ENCODE data around the gene TRIM10.

DNA sequence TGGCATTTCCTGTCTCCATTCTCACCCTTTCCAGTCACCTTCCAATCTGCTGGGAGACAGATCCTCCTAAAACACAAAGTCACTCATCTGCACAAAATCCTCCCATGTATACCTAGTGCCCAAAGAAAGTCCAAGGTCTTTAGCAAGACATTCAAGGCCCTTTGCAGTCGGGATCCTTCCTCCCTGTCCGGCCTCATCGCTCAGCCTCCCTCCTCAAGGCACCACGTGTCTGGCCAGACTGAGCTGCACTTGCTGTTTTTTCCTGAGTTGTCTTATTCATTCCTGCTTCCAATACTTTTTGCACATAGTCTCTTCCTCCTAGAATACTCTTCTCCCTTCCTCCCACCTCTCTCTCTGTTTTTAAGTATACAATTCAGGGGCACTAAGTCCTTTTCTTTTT, 3.7 kb upstream of the TRIM10 start:
- TF ChIP-seq, protein P1, sequence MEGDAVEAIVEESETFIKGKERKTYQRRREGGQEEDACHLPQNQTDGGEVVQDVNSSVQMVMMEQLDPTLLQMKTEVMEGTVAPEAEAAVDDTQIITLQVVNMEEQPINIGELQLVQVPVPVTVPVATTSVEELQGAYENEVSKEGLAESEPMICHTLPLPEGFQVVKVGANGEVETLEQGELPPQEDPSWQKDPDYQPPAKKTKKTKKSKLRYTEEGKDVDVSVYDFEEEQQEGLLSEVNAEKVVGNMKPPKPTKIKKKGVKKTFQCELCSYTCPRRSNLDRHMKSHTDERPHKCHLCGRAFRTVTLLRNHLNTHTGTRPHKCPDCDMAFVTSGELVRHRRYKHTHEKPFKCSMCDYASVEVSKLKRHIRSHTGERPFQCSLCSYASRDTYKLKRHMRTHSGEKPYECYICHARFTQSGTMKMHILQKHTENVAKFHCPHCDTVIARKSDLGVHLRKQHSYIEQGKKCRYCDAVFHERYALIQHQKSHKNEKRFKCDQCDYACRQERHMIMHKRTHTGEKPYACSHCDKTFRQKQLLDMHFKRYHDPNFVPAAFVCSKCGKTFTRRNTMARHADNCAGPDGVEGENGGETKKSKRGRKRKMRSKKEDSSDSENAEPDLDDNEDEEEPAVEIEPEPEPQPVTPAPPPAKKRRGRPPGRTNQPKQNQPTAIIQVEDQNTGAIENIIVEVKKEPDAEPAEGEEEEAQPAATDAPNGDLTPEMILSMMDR (conservative IDR thresholded peaks at IDR 0.05 in 1 of 2, IDR thresholded peaks at IDR 0.05 in 1 of 2; ENCODE audit: low read depth in 1 of 2, low read length in 2 of 2): no peak
- TF ChIP-seq EZH2 (IDR thresholded peaks at IDR 0.05; ENCODE audit: low read length, missing control alignments): no peak
